ENCODE results near the gene SCPEP1.
"Not testable (repeated sequence)": the region's sequence is repeated elsewhere in the genome, so short reads cannot be mapped to it uniquely, and the experiment has no call there.

SCPEP1 gene

DNA sequence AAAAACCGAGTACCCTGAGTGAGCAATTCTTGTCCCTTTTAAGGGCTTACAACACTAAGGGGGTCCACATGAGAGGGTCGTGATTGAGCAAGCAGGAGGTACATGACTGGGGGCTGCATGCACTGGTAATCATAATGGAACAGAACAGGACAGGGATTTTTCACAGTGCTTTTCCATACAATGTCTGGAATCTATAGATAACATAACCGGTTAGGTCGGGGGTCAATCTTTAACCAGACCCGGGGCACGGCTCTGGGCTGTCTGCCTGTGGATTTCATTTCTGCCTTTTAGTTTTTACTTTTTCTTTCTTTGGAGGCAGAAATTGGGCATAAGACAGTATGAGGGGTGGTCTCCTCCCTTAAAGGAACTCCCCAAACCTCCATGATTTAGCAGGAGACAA lies 12.2 kb upstream of the SCPEP1 start:
- DNase-seq: not testable (repeated sequence)

DNA sequence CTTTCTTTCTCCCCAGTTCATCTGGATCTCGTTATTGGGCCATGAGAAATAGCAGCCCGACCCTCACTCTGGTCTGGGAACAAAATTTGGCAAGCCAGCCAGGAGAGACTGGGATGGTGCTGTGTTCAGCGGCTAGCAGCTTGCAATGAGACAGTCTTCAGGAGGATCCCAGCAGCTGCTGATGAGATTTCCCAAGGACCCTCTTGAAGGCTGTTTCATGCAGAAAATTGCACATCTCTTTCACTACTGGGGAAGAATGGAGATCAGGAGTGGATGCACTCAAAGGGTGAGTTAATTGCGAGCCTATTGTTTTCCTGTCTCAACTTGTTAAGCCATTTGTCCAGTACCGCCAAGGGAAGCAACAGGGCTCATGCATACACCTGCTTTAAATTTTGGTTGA lies 11.6 kb upstream of the SCPEP1 start:
- DNase-seq: no peak

DNA sequence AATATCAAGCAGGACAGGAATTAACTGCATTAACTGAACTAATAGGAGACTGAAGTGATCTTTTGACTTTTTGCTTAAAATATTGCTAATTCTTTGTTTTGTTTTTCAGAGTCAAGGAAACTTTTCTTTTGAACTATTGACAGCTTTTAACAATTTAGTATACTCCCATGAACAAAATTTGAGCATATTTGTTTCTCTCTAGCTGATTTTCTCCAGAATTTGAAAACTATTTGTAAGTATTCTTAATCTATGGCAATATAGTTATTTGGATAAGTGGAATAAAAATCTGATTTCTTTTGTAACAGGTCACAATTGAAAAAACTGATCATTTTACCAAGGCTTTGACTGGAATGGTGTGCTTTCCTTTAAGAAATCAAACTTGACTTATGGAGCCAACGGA lies 7.0 kb upstream of the SCPEP1 start:
- DNase-seq: no peak

DNA sequence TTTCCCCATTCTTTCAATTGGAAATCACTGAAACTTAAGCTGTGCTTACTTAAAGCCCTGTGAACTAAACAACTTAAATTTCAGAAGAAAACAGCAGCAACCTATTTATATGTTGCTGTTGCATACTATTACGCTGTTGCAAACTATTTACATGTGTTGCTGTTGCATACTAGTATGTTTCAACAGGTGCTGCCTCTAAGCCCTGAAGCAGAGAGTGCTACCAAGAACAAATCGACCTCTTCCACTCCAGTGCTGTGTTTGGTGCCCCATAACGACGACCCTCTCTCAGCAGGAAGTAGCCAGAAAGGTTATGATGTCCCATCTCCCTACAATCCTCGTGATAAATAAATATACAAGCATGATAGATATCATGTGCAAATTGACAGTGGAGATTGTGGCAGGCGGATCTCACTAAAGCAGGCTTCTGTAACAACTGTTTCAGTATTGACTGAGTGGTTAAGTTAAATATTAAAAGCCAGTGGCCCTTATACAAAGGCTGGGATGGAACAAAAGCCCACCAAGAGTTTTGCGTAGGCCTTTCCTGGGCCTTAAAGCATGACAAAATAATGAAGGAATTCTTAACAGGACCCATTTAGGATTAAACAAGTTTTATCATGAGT lies 5.7 kb upstream of the SCPEP1 start:
- DNase-seq: no peak

DNA sequence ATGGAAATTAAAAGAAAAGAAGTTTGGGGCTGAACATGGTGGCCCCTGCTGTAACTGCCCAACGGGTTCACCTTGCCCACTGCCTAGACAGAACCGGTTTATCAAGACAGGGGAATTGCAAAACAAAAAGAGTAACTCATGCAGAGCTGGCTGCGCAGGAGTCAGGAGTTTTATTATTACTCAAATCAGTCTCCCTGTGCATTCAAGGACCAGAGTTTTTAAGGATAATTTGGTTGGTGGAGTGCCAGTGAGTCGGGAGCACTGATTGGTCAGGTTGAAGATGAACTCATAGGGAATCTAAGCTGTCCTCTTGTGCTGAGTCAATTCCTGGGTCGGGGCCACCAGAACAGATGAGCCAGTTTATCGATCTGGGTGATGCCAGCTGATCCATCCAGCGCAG lies 4.4 kb upstream of the SCPEP1 start:
- DNase-seq: no peak

DNA sequence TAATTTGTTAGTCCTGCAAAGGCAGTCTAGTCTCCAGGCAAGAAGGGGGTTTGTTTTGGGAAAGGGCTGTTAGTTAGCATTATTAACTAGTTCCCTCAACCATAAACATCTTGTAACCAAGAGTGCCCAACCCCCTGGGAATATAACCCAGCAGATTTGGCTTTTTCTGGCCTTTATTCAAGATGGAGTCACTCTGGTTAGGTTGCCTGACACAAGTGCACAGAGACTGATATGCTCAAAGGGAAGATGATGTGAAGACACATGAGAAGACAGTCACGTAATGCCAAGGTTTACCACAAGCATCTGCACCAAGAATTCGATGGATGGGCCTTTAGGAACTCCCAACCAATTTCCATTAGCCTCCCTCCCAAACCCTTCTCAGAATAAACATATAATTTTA lies 3.9 kb upstream of the SCPEP1 start:
- no peak for DNase-seq

DNA sequence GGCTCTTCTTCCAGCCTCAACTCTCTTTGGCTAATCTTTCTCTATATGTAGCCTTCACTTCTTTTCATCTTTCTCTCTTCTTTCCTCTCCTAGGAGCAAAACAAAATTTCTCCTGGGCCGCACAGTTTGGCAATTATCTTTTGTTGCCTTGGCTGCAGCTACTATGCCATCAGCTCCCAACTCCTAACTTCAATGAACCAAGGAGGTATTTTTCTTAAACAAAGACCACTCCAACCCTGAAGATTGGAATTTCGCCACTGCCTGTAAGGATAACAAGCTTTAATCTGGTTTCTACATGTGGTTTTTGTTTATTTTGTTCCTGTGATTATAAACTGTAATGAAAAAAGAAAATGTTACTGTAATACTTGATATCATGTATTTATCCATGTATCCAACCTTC lies 2.3 kb upstream of the SCPEP1 start:
- no peak for DNase-seq

DNA sequence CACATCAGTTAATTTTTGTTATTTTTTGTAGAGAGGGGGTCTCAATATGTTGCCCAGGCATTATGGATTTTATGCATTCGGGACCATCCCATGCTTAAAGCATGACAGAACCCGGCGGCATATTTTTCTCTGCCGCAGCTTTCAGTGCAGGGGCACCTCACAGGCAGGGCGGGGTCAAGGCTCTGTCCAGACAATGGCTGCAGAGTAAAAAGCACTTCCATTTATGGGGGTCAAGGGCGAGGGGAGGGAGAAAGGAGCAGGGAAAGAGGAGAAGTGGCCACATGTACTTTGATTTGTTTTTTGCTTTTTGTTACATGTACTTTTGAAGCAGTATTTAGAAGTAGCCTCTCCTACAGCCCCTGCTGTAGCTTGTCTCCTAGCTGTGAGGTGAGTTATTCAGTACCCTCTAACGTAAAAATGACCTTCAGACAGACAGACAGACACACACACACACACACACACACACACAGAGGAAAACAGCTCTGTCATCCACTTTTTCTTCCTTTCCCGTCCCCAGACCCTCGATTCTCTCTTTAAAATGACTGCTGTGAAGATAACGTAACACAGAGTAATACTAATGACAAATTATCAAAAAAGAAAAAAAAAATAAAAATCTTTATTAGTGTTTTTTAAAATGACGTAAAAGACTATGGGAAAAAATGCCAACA lies 856 bp upstream of the SCPEP1 start:
- peak; percentile 14 for DNase-seq

DNA sequence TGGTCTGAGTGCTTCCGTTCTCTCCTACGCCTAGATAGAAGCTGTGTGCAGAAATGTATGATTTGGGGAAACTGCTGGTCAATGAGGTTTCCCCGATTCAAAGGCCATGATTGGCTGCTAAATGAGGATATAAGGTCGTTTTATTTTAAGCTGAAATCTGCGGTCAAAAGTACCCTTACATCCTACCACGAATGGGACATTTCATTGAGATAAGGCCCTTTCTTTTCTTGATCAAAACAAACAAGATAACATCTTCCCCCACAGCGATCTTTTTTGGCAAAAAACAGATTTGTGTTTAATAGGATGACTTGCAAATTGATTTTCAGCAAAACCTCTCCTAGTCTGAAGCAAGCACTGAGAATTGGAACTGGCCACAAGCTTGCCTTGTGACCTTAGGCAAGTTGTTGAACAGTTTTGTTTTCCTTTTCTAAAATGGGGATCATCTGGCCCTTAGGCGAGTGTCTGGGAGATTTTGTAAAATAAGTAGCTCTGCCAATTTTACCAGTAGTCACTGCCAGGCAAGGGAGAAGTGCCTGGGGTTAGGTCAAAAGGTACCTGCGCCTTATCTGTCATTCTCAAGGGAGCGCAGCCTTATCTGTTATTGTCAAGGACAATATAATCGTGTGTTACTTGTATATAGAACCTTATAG lies 635 bp downstream of the SCPEP1 start:
- DNase-seq: peak; percentile 67

DNA sequence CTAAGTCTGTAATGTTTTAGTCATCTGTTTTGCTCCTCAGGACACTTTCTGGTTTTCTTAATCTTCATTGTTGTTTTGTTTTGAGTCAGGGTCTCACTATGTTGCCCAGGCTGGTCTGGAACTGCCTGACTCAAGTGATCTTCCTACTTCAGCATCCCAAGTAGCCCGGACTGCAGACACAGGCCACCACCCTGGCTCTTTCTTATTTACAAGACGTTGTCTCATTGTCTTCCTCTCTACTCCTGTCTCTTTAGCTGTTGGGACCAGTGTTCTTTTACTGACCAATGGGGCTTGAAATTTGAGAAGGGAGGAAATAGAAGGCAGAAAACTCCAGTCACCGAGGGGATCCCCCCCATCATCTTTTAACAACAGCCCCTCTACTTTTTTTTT lies 1.2 kb downstream of the SCPEP1 start:
- peak; percentile 16 for DNase-seq

DNA sequence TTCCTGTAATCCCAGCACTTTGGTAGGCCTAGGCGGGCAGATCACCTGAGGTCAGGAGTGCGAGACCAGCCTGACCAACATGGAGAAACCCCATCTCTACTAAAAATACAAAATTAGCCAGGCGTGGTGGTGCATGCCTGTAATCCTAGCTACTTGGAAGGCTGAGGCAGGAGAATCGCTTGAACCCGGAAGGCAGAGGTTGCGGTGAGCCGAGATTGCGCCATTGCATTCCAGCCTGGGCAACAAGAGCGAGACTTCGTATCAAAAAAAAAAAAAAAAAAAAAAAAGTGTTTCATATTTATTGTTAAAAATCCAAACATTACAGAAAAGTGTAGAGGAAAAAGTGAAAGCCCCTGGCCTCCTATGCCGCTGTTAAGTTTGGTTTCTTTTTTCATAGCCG lies 2.6 kb downstream of the SCPEP1 start:
- DNase-seq: not testable (repeated sequence)

DNA sequence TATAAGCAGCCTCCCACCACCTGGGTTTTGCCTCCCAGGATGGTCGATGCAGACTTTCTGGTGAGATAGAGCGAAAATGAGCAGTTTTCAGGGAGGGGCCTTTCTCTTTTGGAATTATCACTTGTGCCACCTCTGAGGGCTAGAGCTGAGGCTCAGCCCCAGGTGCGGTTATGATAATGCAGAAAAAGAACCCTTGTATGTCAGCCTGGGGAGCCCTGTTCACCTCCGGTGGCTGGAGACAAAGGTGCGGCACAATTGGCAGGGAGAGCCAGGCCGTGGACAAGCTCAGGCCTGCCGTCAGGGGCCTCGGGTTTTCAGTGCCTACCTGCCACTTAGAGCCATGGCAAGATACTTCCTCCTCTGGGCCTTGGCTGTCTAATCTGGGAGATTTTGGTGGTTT lies 4.4 kb downstream of the SCPEP1 start:
- DNase-seq: no peak

DNA sequence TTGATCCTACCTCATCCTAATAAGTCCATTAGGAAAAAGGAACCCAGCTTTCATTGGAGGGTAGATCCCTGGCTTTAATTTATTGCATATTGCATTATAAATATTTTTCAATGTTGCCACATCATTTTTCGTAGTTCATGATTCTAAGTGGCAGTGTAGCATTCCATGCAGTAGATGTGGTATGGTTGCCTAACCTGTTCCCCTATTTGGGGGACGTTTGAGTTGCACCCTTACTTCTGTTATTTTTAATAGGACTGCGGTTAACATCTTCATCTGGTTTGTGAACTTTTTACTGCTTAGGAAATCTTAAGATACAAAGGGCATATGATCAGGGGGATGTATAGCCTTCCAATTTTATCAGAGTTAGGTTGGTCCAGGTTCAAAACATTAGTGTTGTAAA lies 5.4 kb downstream of the SCPEP1 start:
- no peak for DNase-seq

DNA sequence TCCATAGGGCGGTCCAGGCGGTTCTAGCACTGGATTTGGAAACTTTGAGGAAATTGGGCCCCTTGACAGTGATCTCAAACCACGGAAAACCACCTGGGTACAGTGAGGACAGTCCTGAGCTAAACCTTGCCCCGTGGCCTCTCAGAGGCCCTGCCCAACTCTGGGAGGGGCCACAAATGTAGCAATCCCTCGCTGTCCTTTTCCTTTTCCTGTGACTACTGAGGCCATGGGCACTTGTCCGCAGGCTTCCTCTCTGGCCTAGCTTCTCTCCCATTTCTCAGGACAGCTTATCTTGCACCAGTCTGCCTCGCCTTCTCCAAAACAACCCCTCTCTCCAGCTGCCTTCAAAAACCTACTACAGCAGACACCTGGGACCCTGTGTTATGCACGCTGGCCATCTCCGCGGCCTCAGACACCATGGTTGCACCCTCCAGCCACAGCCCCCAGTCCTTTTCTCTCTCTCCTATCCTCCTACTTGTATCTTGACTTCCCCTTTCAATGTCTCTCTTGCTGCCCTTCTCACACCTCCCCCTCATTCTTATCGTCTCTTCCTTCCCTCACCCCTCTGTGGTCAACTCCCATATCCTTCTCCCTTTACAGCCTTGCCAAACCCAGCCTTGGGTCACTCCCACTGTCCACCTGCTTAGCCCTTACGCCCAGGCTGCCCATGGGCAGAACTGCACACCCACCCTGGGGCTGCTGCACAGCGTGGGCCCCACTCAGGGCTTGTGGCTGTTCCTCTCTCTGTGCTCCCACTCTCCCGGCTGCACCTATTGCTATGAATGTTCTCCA lies 7.6 kb downstream of the SCPEP1 start:
- peak; percentile 45 for DNase-seq

DNA sequence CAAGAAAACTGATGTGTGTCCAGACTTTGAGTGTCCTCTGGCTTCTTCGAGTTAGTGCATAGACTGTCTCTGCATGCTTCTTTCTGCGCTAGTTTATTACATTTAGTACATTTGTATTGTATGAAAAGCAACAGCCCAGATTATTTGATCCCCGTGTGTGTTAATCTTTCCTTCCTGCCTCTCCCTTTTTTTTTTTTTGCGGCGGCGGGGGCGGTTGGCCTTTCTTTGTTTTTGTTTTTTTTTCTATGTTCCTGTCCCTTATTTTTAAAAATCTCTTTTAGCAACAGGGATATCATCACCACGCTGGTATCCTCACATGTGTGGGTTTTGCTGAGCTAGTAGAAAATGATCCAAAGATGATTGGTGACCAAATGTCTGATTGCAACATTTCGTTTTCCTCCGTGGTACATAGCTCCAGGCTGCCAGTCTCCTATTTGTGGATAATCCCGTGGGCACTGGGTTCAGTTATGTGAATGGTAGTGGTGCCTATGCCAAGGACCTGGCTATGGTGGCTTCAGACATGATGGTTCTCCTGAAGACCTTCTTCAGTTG lies 9.4 kb downstream of the SCPEP1 start:
- DNase-seq: no peak

DNA sequence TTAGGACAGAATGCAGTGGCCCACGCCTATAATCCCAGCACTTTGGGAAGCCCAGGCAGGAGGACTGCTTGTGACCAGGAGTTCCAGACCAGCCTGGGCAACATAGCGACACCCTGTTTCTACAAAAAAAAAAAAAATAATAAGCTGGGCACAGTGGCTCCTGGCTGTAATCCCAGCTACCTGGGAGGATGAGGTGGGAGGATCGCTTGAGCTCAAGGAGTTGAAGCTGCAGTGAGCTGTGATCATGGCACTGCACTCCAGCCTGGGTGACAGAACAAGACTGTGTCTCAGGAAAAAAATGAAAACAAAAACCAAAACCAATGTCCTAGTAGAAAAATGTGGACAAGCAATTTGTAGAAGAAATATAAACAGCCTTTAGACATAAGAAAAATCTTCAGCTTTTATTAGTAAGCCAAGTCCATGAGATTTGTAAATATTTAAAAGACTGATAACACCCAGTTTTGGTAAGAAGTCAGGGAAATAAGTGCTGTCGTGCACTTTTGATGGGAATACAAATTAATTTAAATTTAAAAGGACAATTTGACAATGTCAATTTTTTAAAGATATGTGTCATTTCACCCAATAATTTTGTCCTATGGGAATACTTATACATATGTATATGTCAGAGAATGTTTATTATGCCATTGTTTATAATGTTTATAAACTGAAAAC lies 11.1 kb downstream of the SCPEP1 start:
- DNase-seq: no peak

DNA sequence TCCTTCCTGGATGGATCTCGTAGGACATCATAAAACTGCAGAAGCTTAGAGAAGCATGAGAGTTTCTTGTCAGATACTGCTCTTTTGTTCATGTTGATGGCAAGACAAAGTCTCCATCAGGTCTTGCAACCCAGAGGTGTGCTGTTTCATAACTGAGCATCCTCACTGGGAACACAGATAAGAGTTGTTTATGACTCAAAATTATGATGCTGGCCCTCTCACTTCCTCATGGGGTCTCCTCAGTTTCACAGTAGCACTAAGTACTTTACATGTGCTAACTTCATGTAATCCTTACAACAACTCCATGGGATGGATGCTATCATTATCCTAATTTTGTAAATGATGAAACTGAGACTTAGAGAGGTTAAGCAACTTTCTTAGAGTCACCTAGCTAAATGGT lies 14.4 kb downstream of the SCPEP1 start:
- DNase-seq: no peak

DNA sequence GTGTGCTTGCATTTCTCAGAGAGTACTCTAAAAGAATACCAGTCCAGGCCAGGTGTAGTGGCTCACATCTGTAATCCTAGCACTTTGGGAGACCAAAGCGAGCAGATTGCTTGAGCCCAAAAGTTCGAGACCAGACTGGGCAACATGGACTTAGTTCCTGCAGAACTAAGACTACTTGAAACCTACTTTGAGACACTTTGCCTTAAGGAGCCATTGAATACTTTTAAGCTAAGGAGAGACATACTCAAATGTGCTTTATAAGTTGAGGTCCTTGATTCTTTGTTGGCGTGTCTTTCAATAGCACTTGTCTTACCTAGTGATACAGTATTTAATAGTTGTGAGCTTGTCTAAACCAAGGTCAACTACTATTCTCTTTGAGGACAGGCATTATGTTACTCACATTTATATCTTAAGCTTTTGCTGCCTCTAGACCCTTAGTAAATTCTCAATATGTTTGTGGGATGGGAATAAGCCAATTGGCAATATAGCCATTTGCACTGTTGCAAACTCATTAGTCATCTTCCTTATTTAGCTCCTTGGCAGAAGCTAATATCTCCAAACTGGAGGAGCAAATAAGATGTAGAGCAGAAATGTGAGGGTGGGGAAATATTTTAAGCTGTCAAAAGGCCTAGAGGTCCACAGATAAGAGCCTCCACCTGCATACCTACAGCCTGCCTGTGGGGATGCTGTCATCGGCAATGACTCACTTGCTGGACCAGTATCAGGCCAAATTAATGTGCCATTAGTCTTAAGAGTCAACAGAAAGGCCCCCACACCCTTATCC lies 16.3 kb downstream of the SCPEP1 start:
- no peak for DNase-seq

DNA sequence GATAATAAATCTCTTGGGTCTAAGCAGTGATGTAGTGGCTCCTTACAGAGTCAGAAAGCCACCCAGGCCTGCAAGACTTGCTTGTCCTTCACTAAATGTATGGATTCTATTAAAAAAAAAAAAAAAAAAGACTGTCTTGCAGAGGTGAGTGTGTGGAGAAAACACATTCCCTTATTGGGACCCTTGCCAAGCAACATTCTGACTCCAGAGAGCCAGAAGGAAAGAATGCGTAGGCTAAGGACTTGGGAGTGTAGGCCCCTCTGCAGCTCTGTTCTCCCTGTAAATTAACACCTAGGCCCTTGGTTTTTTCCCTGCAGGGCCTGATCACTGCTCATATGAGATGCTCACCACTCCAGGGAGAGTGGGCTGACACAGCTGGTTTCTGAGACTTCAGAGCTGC lies 17.8 kb downstream of the SCPEP1 start:
- no peak for DNase-seq

DNA sequence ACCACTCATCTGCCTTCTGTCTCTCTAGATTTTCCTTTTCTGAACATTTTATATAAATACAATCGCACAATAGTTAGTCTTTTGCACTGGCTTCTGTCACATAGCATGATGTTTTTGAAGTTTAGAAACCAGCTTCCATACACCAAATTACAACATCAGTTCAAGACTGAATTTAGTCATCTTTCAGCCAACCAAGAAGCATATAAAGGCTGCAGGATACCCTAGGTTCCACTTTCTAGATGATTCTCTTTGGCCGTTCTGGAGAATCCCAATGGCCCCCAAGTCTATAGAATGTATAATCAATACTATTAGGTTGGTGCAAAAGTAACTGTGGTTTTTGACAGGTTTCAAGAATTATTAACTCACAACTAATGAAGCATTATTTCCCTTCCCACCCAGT lies 19.4 kb downstream of the SCPEP1 start:
- DNase-seq: no peak

DNA sequence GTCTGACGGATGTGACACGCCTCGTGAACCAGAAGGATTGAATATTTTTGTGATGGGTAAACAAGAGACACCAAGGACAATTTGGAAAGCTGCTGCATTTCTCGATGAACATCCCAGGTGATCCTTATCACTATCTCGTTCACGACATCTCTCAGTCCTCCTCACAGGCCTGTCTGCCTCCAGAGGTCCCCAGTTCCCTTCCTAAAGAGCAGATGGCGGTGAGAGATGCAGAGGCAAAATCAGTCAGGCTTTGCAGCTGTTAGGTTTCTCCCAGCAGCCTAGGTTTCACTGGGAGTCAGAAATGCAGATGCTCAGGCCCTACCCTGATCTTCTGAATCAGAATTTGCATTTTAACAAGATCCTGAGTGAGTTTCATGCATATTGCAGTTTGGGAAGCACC lies 23.6 kb downstream of the SCPEP1 start:
- no peak for DNase-seq

DNA sequence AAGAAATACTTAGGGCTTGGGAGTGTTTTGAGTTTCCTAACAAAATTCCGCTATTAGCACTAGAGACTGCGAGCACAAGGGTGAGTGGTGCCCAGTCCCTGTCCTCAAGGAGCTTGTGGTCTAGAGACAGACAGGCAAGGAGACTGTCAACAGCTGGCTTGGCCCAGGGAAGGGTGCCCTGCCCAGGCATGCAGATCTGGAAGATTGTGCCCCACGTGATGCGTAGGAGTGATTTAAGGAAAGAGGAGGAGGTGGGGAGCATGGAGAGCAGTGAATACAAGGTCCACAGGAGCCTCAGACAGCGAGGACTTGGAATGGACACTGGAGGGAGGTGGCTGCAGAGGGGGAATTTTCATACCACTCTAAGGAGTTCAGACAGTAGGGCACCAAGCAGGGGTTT lies 25.0 kb downstream of the SCPEP1 start:
- no peak for DNase-seq
